Pancreas (tissue), 10 donors: ENCODE data around the gene TOP2B. TPM values are rescaled to one million over a fixed set of nuclear protein-coding genes. Genes with fewer than 3 reads are reported as not detected.
A peak's percentile ranks its signal among the peaks of the same experiment; 100 is the strongest.

Source experiments
- ATAC-seq, 4 donors: fragments of 200-7000 bp; cut with Tn5 transposase; one replicate each; pipeline versions ENCODE4 v1.8.0 to v1.9.1; 2020; ENCODE audit warnings: mild to moderate bottlenecking in 4 of 4, moderate library complexity in 4 of 4
- DNase-seq, 6 donors: peaks; one replicate each; pipeline ENCODE4 v3.0.0-alpha.2; 2020
- FAIRE-seq: peaks from 2 replicates; lab custom pipeline; 2012; peaks lifted over from hg19 to GRCh38; lab: Jason Lieb, UNC
- H3K27ac ChIP-seq, 4 donors: fragments of 200-600 bp; sonication (generic); 1 replicate in 3 of 4; 2 replicates in 1 of 4; pipeline versions ENCODE4 v1.5.0 to v1.8.0; 2020
- H3K27me3 ChIP-seq, 4 donors: fragments of 200-600 bp; one replicate each; pipeline ENCODE4 v1.8.0; 2021
- H3K36me3 ChIP-seq, 3 donors: fragments of 200-600 bp; sonication (generic) in 1 of 3; one replicate each; pipeline versions ENCODE4 v1.5.0 to v1.8.0; 2020 to 2021
- H3K4me1 ChIP-seq, 3 donors: fragments of 200-600 bp; one replicate each; pipeline ENCODE4 v1.8.0; 2021
- H3K4me3 ChIP-seq, 4 donors: fragments of 200-600 bp; sonication (generic) in 2 of 4; one replicate each; pipeline versions ENCODE4 v1.5.0 to v1.8.0; 2020 to 2021
- H3K9me3 ChIP-seq, 4 donors: fragments of 200-600 bp; one replicate each; pipeline ENCODE4 v1.8.0; 2021
- WGBS, 2 donors: extraction: QIAGEN DNeasy Blood & Tissue Kit; methylation state at CpG; one replicate each; pipeline ENCODE4 v1.1.7; 2013; 5-methylcytosine and 5-hydroxymethylcytosine counted together
- intact Hi-C, 3 donors: fragments of 100-400 bp; cut with DNase I; formaldehyde crosslinking; loops; one replicate each; pipeline versions ENCODE4 v1.11.1 to v1.14.2; 2022
- polyA plus RNA-seq, 2 donors: library from polyadenylated mRNA; stranded (reverse); fragments of 200-250 nt; gene quantifications; one replicate each; pipeline ENCODE4 v1.2.3, GENCODE V29; 2013
- total RNA-seq, 6 donors: library from RNA; stranded (reverse); fragmentation: NEBNext Ultra II Directional in 4 of 6; extraction: Animal tissue kit (Norgen Biotek cat#: 25700) in 4 of 6; gene quantifications; one replicate each; pipeline versions ENCODE4 v1.2.1 to v1.2.4, GENCODE V29; 2021 to 2023
- TF ChIP-seq, protein P1 (sequence below), 4 donors: fragments of 200-600 bp; sonication (generic) in 3 of 4; IDR thresholded peaks; one replicate each; pipeline versions ENCODE4 v1.5.0 to v1.8.0; 2021; ENCODE audit warnings: antibody characterized with exemption in 4 of 4
- donor health status: healthy with polysubstance abuse.
- donor health status: DM: no; HTN: no; CAD: no; lungs with moderate emphysema.
- donor health status: DM: no; HTN: no; CAD: no.
- donor health status: control.
- donor health status: control.
- donor health status: Bipolar disorder and iron deficiency.
- donor health status: DM: yes; HTN: yes; CAD: no.
- donor health status: DM: no; HTN: no; CAD: no.
- donor health status: DM: no; HTN: no; CAD: no.
- donor health status: DM: yes; HTN: yes; CAD: no.

The TOP2B gene
- total and polyA plus RNA-seq, 8 donors = 17.7 to 67.7 (median 40.2) TPM

DNA sequence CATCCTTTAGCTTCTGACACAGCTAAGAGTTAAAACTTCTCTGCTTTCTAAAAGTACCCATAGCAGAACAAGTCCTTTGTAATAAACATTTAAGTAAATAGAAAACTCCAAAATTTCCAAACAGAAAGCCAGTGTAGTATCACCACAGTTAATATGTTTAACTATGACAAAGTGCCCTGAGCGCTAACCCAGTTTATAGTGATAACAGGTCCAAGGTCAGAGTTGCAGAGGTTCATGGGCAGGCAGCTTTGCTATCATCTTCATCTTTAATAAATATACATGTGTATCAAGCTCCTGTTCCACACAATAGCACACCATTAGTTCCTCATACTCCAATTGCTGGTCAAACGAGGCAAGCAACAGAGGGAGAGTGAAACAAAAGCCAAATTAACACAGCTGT is 12.4 kb upstream of the TOP2B start:
- no peak overlapping the region for H3K4me3 ChIP-seq
- FAIRE-seq = no peak
- TF ChIP-seq, protein P1, sequence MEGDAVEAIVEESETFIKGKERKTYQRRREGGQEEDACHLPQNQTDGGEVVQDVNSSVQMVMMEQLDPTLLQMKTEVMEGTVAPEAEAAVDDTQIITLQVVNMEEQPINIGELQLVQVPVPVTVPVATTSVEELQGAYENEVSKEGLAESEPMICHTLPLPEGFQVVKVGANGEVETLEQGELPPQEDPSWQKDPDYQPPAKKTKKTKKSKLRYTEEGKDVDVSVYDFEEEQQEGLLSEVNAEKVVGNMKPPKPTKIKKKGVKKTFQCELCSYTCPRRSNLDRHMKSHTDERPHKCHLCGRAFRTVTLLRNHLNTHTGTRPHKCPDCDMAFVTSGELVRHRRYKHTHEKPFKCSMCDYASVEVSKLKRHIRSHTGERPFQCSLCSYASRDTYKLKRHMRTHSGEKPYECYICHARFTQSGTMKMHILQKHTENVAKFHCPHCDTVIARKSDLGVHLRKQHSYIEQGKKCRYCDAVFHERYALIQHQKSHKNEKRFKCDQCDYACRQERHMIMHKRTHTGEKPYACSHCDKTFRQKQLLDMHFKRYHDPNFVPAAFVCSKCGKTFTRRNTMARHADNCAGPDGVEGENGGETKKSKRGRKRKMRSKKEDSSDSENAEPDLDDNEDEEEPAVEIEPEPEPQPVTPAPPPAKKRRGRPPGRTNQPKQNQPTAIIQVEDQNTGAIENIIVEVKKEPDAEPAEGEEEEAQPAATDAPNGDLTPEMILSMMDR (IDR thresholded peaks at IDR 0.05) = no peak
- peak in 1 of 4 donors; percentile 30 for ATAC-seq
- H3K27ac ChIP-seq = no peak overlapping the region
- H3K36me3 ChIP-seq = no peaks in the 10 kb centered on the region
- no peak for DNase-seq
- WGBS, 2 donors = 26% methylated on average over 2 of the region's 2 CpGs
- H3K4me1 ChIP-seq = peaks cover 0 to 3% (median 0%) of the 10 kb centered on the region in 3 donors
- no peaks in the 10 kb centered on the region for H3K9me3 ChIP-seq
- intact Hi-C loops = no loop called here
- H3K27me3 ChIP-seq = no peaks in the 10 kb centered on the region

DNA sequence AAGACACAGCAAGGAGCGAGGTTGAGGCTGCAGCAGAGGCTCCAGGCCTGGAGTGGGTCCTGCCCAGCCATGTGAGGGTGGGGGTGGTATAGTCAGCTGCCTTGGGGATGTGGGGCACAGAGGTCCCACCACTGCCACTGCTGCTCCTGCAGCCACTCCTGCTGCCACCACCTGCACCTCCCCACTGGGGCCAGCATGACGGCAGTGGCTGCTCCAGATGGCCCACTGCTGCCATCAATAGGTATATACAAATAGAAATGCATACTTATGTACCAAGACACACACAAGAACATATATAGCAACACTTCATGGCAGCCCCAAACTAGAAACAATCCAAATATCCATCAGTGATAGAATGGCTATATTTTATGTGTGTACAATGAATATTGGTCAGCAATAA is 10.0 kb upstream of the TOP2B start:
- 87 to 100% methylated on average over 2 of the region's 2 CpGs for WGBS, 2 donors
- intact Hi-C loops = no loop called here
- ATAC-seq = no peak

DNA sequence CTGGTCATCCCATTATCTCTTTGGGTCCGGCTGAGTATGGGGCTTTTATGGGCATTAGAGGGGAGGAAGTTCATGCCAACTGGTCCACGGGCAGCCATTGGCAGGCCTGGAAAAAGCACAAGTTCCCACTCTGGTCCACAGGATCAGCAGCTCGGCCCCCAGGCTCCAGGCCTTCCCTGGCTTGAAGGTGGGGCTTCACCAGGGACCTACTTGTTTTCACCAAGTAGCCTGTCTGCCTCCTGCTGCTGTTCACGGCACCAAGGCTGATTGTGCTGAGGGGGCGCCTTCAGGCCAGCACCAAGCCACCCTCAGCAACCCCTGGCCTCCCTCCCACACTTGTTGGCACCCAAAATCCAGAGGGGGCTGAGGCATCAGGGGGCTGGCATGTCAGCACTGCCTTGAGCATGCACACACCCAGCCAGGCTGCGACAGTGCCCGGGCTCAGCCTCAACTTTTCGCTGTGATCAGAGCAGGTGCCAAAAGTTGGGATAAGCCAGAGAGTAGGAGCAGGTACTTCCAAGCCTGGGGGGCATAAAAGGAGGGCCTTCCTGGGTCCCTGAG is 9.1 kb upstream of the TOP2B start:
- Histone ChIP-seq H3K9me3 (no peaks in the 10 kb centered on the region), H3K36me3 (no peaks in the 10 kb centered on the region), H3K27ac (no peak overlapping the region), H3K4me3 (no peak overlapping the region), H3K27me3 (no peaks in the 10 kb centered on the region), H3K4me1 (peaks cover 0 to 3% (median 0%) of the 10 kb centered on the region in 3 donors)
- intact Hi-C loops = no loop called here
- FAIRE-seq (no peak), ATAC-seq (no peak), DNase-seq (peak in 1 of 6 donors; percentile 46)
- WGBS, 2 donors = 89 to 95% methylated on average over 8 of the region's 8 CpGs
- TF ChIP-seq, protein P1 (IDR thresholded peaks at IDR 0.05) = no peak

More for the DNA sequence above, 10.0 kb upstream of the TOP2B start:
- Histone ChIP-seq H3K9me3 (no peaks in the 10 kb centered on the region), H3K4me1 (peaks cover 0 to 3% (median 0%) of the 10 kb centered on the region in 3 donors), H3K36me3 (no peaks in the 10 kb centered on the region), H3K27me3 (no peaks in the 10 kb centered on the region), H3K27ac (no peak overlapping the region), H3K4me3 (no peak overlapping the region)
- FAIRE-seq (no peak), DNase-seq (peak in 1 of 6 donors; percentile 43)
- TF ChIP-seq, protein P1 (IDR thresholded peaks at IDR 0.05) = no peak

DNA sequence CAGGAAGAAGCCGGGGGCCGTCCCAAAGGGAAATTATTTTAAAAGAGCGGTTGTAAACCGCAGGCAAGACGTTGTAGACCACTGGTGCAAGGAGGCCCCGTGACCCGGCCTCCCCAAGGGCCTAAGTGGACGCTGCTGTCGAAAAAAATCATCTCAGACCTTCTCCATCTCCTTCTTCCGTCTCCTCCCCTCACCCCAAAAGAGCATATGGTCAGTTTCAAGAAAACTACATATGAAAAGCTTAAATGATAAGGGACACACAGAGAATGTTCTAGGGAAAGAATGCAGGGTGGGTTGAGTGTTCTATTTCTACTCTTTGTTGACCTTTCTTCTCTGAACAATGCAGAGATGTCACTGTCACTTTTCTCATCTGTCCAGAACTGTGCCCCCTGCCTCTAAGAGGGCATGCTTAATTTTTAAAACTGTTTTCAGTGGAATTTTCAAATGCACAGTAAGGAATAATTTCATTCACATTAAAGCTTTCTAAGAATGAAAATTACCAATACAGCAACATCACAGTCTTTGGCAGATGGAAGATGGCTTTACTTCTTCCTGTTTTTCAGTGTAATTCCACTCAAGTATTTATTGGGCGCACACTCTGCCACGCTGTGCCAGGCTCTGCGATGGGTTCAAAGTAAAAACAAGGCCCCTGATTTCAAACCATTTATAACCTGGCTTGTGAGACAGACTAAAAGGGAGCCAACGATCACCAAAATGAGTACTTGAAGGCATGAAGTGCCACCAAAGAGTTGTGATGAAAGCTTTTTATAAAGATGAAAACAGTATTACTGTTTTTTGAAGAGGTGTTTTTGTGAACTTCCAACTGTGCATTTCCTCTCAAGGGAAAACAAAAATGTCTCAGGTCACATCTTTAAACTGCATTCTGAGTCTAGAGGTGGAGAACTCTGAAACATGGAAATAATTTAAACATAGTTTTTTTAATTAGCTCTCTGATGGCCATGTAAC is 891 bp upstream of the TOP2B start:
- no peaks in the 10 kb centered on the region for H3K9me3 ChIP-seq
- H3K27ac ChIP-seq = peak overlapping the region; percentile 82 to 97 (median 94)
- peak in 1 of 6 donors; percentile 32 for DNase-seq
- ATAC-seq = peak in 1 of 4 donors; percentile 2
- WGBS, 2 donors = 21 to 22% methylated on average over 14 of the region's 14 CpGs
- intact Hi-C loops = loop anchor here in 1 of 3 donors (10.0 kb wide), 1 partner anchor 119 kb away; the partner anchor contains the start of gene NGLY1
- no peaks in the 10 kb centered on the region for H3K36me3 ChIP-seq
- peaks cover 19 to 26% (median 23%) of the 10 kb centered on the region in 3 donors for H3K4me1 ChIP-seq
- peak overlapping the region; percentile 58 to 76 (median 66) for H3K4me3 ChIP-seq
- no peak for FAIRE-seq
- no peaks in the 10 kb centered on the region for H3K27me3 ChIP-seq
- TF ChIP-seq, protein P1 (IDR thresholded peaks at IDR 0.05) = no peak
